Thoracic aorta (tissue), 2 donors: ENCODE results near the gene PFKFB2. TPM values are rescaled to one million over a fixed set of nuclear protein-coding genes. Genes with fewer than 3 reads are reported as not detected.

ENCODE experiments used
- ATAC-seq: fragments of 150-250 bp; one replicate; pipeline ENCODE4 v1.8.0; 2017; ENCODE audit warnings: low read depth; ENCODE audit not compliant: insufficient number of reproducible peaks, low FRiP score
- DNase-seq: peaks from one replicate; pipeline ENCODE4 v3.0.0-alpha.2; 2020; ENCODE audit warnings: low spot score
- H3K27ac ChIP-seq, 2 donors: fragments of 200-600 bp; sonication (generic); 1 replicate in 1 of 2; 2 replicates in 1 of 2; pipeline ENCODE4 v1.5.1; 2016; ENCODE audit warnings: mild to moderate bottlenecking in 2 of 2, moderate library complexity in 2 of 2
- H3K27me3 ChIP-seq: fragments of 200-600 bp; sonication (generic); replicated peaks from 2 replicates; pipeline ENCODE4 v1.6.0; 2016; ENCODE audit warnings: mild to moderate bottlenecking; ENCODE audit not compliant: insufficient read depth
- H3K36me3 ChIP-seq: fragments of 200-600 bp; sonication (generic); one replicate; pipeline ENCODE4 v1.5.1; 2016
- H3K4me1 ChIP-seq, 2 donors: fragments of 200-600 bp; sonication (generic); 1 replicate in 1 of 2; 2 replicates in 1 of 2; pipeline versions ENCODE4 v1.5.1 to v1.6.0; 2016; ENCODE audit warnings: low read depth in 2 of 2, mild to moderate bottlenecking in 1 of 2; ENCODE audit not compliant: control insufficient read depth in 1 of 2
- H3K4me3 ChIP-seq: fragments of 200-600 bp; sonication (generic); 2 replicates; pipeline ENCODE4 v1.5.1; 2016; ENCODE audit warnings: mild to moderate bottlenecking
- H3K9me3 ChIP-seq: fragments of 200-600 bp; sonication (generic); 2 replicates; pipeline ENCODE4 v1.5.1; 2016
- CTCF ChIP-seq: fragments of 200-600 bp; sonication (generic); IDR thresholded peaks from one replicate; pipeline ENCODE4 v1.5.1; 2019; ENCODE audit warnings: antibody characterized with exemption
- total RNA-seq, 2 donors: library from RNA; depleted of rRNA; stranded (reverse); fragments of >200 nt; gene quantifications; one replicate each; pipeline versions ENCODE4 v1.1.0 to v1.2.3, GENCODE V29; 2016

The PFKFB2 gene
- total RNA-seq, 2 donors from 2014 or later = 6.4 to 8.5 TPM

DNA sequence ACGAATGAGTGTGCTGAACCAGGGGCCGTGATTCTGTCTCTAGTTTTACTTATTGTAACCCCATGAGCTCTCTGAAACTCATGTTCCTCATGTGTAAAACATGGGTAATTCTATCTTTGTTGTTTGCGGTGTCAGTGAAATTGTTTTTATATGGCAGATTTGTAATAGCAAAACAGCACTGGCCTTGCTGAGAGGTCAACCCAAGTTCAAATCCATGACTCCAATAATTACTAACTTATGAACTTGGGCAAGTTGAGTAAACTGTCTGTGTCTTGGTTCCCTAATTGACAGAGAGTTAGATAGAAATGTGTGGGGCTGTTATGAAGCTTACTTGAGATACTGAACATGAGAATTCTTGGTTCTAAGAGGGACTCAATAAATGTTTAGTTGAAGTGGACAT is 38.3 kb upstream of the PFKFB2 start:
- Histone ChIP-seq H3K27ac (no peak overlapping the region), H3K27me3 (no peaks in the 10 kb centered on the region), H3K4me3 (no peak overlapping the region), H3K36me3 (no peaks in the 10 kb centered on the region), H3K4me1 (peaks cover 0 to 10% of the 10 kb centered on the region in 2 donors), H3K9me3 (no peaks in the 10 kb centered on the region)
- DNase-seq = no peak
- no peak for TF ChIP-seq CTCF
- ATAC-seq = no peak

DNA sequence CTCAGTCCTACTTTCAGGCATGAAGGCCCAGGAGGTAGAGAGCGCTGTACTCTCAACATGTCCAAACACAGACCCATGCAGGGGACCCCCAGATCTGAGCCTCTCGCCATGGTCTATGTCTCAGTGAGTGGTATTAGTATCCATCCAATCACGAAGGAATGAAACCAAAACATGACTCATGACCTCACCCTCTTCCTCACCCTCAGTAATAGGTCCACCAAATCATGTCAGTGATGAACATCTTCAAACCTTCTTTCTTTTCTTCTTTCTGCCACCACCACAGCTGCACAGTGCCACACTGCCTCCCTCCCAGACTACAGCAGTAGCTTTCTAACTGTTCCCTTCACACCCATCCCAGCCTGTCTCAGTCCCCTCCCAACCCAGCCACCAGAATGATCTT is 37.3 kb upstream of the PFKFB2 start:
- no peaks in the 10 kb centered on the region for H3K27me3 ChIP-seq
- DNase-seq = no peak
- no peak overlapping the region for H3K27ac ChIP-seq
- no peak for ATAC-seq
- H3K4me1 ChIP-seq = peaks cover 0 to 10% of the 10 kb centered on the region in 2 donors
- TF ChIP-seq CTCF = no peak
- no peaks in the 10 kb centered on the region for H3K36me3 ChIP-seq
- H3K4me3 ChIP-seq = no peak overlapping the region
- H3K9me3 ChIP-seq = no peaks in the 10 kb centered on the region

DNA sequence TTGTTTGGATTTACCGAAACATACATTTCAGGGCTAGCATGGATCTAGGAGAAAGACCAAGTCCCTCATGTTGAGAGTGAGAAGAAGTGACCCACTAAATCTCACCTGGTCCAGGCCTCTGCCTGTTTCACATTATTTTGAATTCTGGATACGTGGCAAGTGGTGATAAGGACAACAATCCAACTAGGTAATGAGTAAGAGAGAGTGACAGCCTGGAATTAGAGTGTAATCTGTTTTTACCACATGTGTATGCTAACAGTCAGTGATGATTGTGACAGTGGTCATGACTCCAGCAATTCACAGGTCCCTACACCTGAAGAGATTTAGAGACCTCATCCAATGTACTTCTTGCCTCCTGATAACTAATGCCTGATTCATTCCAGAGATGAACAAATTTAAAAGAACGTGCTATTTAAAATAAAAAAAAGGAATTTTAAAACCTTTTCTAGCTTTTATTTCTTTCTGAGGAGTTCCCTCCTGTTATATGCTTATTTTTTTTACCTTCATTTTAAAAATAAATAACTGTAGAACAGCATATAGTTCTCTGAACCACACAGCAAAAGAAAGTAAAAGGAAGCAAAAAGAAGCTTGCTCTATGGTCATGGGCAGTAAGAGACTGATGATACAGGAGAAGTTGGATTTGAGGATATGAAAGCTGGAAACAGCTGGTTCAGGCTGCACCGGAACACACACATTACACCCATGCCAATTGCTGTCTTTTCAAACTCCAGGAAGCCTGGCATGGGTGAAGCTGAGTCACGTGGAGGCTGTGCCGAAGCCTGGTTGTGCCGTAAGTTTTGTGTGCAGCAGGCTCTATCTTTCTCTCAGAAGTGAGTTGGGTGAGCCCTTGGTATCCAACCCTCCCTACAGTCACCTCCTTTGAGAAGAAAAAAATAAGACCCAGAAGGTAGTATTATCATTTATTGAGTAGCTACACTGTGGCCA is 35.2 kb upstream of the PFKFB2 start:
- no peak for ATAC-seq
- no peak overlapping the region for H3K4me3 ChIP-seq
- H3K27me3 ChIP-seq = no peaks in the 10 kb centered on the region
- H3K9me3 ChIP-seq = no peaks in the 10 kb centered on the region
- no peak for TF ChIP-seq CTCF
- peaks cover 0 to 10% of the 10 kb centered on the region in 2 donors for H3K4me1 ChIP-seq
- DNase-seq = no peak
- H3K36me3 ChIP-seq = no peaks in the 10 kb centered on the region
- no peak overlapping the region for H3K27ac ChIP-seq

- peaks cover 0 to 10% of the 10 kb centered on the region in 2 donors for H3K4me1 ChIP-seq
- H3K9me3 ChIP-seq = no peaks in the 10 kb centered on the region
- H3K27me3 ChIP-seq = no peaks in the 10 kb centered on the region
- no peak for TF ChIP-seq CTCF
- ATAC-seq (no peak), DNase-seq (no peak)
- H3K27ac ChIP-seq = no peak overlapping the region
- H3K36me3 ChIP-seq = no peaks in the 10 kb centered on the region
- H3K4me3 ChIP-seq = no peak overlapping the region
Observed at GRCh38 chr1:207018707-207019106, 34.4 kb upstream of the PFKFB2 start.

GRCh38 chr1:207019161-207019560 is 33.9 kb upstream of the PFKFB2 start:
- no peaks in the 10 kb centered on the region for H3K36me3 ChIP-seq
- peaks cover 0 to 14% of the 10 kb centered on the region in 2 donors for H3K4me1 ChIP-seq
- DNase-seq = no peak
- H3K27me3 ChIP-seq = no peaks in the 10 kb centered on the region
- no peak overlapping the region for H3K27ac ChIP-seq
- H3K4me3 ChIP-seq = no peak overlapping the region
- H3K9me3 ChIP-seq = no peaks in the 10 kb centered on the region
- no peak for ATAC-seq
- TF ChIP-seq CTCF = no peak
